Measurements from ENCODE around the gene STRN4.

- TF ChIP-seq CTCF (IDR thresholded peaks at IDR 0.05; ENCODE audit: insufficient read depth, low read length) (no peak), GABPA (IDR thresholded peaks at IDR 0.05; ENCODE audit: low read depth) (no peak)
Measured at GRCh38 chr19:46787331-46788261, 41.3 kb upstream of the STRN4 start.
